Measurements from ENCODE around the gene ANXA2. TPM values are rescaled to one million over a fixed set of nuclear protein-coding genes. Genes with fewer than 3 reads are reported as not detected.
A peak's percentile ranks its signal among the peaks of the same experiment; 100 is the strongest.
"Not testable (repeated sequence)": the region's sequence is repeated elsewhere in the genome, so short reads cannot be mapped to it uniquely, and the experiment has no call there.

Gene ANXA2
- total and polyA plus RNA-seq, 3 experiments from 2014 or later: 212 to 471 (median 219) TPM

GRCh38 chr15:60407415-60407805 is 9.6 kb upstream of the ANXA2 start:
- Histone ChIP-seq H3K9me3 (ENCODE audit: low read length) (no peaks in the 10 kb centered on the region), H3K36me3 (ENCODE audit: insufficient read depth, low read length) (no peaks in the 10 kb centered on the region), H3K4me3 (ENCODE audit: low read length) (no peak overlapping the region), H3K4me1 (ENCODE audit: insufficient read depth, low read length) (peaks cover 16% of the 10 kb centered on the region), H3K27ac (ENCODE audit: low read depth, low read length) (no peak overlapping the region), H3K27me3 (ENCODE audit: insufficient read depth, low read length, poor library complexity, severe bottlenecking) (no peaks in the 10 kb centered on the region)
- CTCF ChIA-PET: interaction anchor here (1.4 kb wide), 1 partner anchor 9 kb away, joined by 7 read pairs; no protein-coding TSS in a partner anchor
- no peaks in the 10 kb centered on the region for H3K27me3 Mint-ChIP-seq
- H3K9me3 Mint-ChIP-seq: no peaks in the 10 kb centered on the region
- H3K4me1 Mint-ChIP-seq: peaks cover 16 to 19% (median 18%) of the 10 kb centered on the region in 3 donors
- H3K27ac Mint-ChIP-seq: no peak overlapping the region
- no peak overlapping the region for H3K4me3 Mint-ChIP-seq
- POLR2A ChIA-PET: interaction anchor here (2.6 kb wide), 1 partner anchor 9 kb away, joined by 9 read pairs; the partner anchor contains the start of gene ANXA2
- DNase-seq: no peak
- H3K36me3 Mint-ChIP-seq: peaks cover 0 to 3% (median 0%) of the 10 kb centered on the region in 3 donors

DNA sequence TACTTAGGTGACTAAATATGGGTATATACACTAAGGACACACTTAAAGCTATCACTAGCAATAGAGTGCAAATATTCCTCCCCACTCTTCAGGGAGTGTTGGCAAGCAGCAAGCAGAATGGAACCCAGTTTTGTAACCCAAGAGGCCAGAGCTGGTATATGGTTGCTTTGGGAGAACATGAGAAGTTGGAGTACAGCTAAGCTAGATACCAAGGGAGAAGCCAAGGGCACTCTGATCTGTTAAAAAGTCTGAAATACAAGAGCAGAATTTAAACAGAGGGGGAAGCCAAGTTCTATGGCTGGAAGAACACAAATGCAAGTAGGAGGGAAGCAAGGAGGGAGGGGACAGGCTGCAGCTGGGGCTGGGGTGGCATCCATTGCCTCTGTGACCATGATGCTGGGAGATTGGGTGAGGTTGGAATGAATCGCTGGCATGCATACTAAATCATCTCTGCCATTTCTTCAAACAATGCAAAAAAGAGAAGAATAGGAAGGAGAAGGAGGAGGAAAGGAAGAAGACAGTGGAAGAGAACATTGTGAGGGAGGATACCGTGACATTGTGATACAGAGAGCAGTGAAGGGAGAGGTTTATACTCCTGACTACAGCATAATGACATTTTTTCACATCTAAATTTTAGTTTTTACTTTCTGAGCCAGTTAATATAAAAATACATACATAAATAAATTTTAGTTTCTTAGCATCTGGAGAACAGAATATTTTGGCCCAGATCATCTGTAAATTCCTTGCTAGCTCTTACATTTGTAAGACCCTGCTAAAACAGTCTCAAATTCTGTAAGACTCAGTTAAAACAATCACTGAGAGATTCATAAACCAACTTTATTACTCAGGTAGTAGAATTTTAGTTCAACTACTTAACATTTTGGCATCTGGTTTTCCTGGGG is 9.0 kb upstream of the ANXA2 start:
- CTCF ChIA-PET: interaction anchor here (1.3 to 1.4 kb wide), 2 partner anchors 9 to 37 kb away, joined by 3 to 7 read pairs; no protein-coding TSS in a partner anchor

DNA sequence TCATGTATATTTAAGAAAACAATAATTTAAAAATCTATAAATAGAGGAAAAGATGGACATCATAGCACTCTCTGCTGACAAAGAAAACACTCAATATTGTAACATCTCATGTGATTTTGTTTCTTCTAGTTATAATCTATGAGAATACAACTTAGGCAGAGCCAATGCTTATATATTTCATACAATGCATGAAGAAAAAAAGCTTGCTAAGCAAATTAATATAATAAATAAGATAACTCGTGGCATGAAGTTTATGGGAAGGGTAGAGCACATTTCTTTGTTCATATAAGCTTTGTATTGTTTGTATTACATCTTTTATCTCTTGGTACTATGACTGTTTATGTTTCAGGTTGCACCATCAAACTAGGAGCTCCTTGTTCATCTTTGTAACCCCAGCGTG is 7.6 kb upstream of the ANXA2 start:
- Histone ChIP-seq H3K27me3 (ENCODE audit: insufficient read depth, low read length, poor library complexity, severe bottlenecking) (no peaks in the 10 kb centered on the region), H3K4me3 (ENCODE audit: low read length) (no peak overlapping the region), H3K36me3 (ENCODE audit: insufficient read depth, low read length) (no peaks in the 10 kb centered on the region), H3K27ac (ENCODE audit: low read depth, low read length) (no peak overlapping the region), H3K4me1 (ENCODE audit: insufficient read depth, low read length) (peaks cover 16% of the 10 kb centered on the region), H3K9me3 (ENCODE audit: low read length) (no peaks in the 10 kb centered on the region)
- ChIA-PET POLR2A (no interaction called here), CTCF (no interaction called here)
- no peak for DNase-seq
- Mint-ChIP-seq H3K4me1 (peaks cover 16 to 19% (median 18%) of the 10 kb centered on the region in 3 donors), H3K27ac (no peak overlapping the region), H3K36me3 (peaks cover 0 to 3% (median 0%) of the 10 kb centered on the region in 3 donors), H3K27me3 (no peaks in the 10 kb centered on the region), H3K4me3 (no peak overlapping the region), H3K9me3 (no peaks in the 10 kb centered on the region)

More for the DNA sequence above, 9.0 kb upstream of the ANXA2 start:
- peaks cover 16 to 19% (median 18%) of the 10 kb centered on the region in 3 donors for H3K4me1 Mint-ChIP-seq
- no peaks in the 10 kb centered on the region for H3K9me3 Mint-ChIP-seq
- H3K4me3 ChIP-seq (ENCODE audit: low read length): no peak overlapping the region
- H3K36me3 Mint-ChIP-seq: peaks cover 0 to 3% (median 0%) of the 10 kb centered on the region in 3 donors
- H3K27ac ChIP-seq (ENCODE audit: low read depth, low read length): no peak overlapping the region
- no peaks in the 10 kb centered on the region for H3K27me3 ChIP-seq (ENCODE audit: insufficient read depth, low read length, poor library complexity, severe bottlenecking)
- no peaks in the 10 kb centered on the region for H3K9me3 ChIP-seq (ENCODE audit: low read length)
- no peak for DNase-seq
- H3K27ac Mint-ChIP-seq: peak overlapping the region in 2 of 8 donors; percentile 13 to 48
- POLR2A ChIA-PET: interaction anchor here (1.2 to 2.6 kb wide), 2 partner anchors 9 to 15 kb away, joined by 3 to 9 read pairs; partner anchors contain the start of gene ANXA2
- peak overlapping the region in 1 of 7 donors; percentile 24 for H3K4me3 Mint-ChIP-seq
- H3K36me3 ChIP-seq (ENCODE audit: insufficient read depth, low read length): no peaks in the 10 kb centered on the region
- H3K4me1 ChIP-seq (ENCODE audit: insufficient read depth, low read length): peaks cover 16% of the 10 kb centered on the region
- H3K27me3 Mint-ChIP-seq: no peaks in the 10 kb centered on the region

DNA sequence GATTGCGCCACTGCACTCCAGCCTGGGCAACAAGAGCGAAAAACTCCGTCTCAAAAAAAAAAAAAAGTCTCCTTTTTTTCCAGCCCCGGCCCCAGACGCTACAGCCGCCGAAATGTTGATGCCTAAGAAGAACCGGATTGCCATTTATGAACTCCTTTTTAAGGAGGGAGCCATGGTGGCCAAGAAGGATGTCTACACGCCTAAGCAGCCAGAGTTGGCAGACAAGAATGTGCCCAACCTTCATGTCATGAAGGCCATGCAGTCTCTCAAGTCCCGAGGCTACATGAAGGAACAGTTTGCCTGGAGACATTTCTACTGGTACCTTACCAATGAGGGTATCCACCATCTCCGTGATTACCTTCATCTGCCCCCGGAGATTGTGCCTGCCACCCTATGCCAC is 6.6 kb upstream of the ANXA2 start:
- DNase-seq; H3K4me3 Mint-ChIP-seq; H3K27me3 ChIP-seq (ENCODE audit: insufficient read depth, low read length, poor library complexity, severe bottlenecking); H3K9me3 ChIP-seq (ENCODE audit: low read length); H3K4me3 ChIP-seq (ENCODE audit: low read length); CTCF ChIA-PET; H3K27me3 Mint-ChIP-seq; H3K9me3 Mint-ChIP-seq; POLR2A ChIA-PET; H3K36me3 ChIP-seq (ENCODE audit: insufficient read depth, low read length); H3K27ac ChIP-seq (ENCODE audit: low read depth, low read length); H3K36me3 Mint-ChIP-seq: not testable (repeated sequence)
- Mint-ChIP-seq H3K4me1 (peaks cover 20 to 24% (median 23%) of the 10 kb centered on the region in 3 donors), H3K27ac (peak overlapping the region in 1 of 8 donors; percentile 68)
- peaks cover 17% of the 10 kb centered on the region for H3K4me1 ChIP-seq (ENCODE audit: insufficient read depth, low read length)

GRCh38 chr15:60400944-60401343 is 3.2 kb upstream of the ANXA2 start:
- peak overlapping the region in 1 of 7 donors; percentile 66 for H3K4me3 Mint-ChIP-seq
- peaks cover 21% of the 10 kb centered on the region for H3K4me1 ChIP-seq (ENCODE audit: insufficient read depth, low read length)
- no peaks in the 10 kb centered on the region for H3K27me3 ChIP-seq (ENCODE audit: insufficient read depth, low read length, poor library complexity, severe bottlenecking)
- peaks cover 0 to 12% (median 0%) of the 10 kb centered on the region in 3 donors for H3K36me3 Mint-ChIP-seq
- peaks cover 26 to 31% (median 27%) of the 10 kb centered on the region in 3 donors for H3K4me1 Mint-ChIP-seq
- peak overlapping the region in 1 of 8 donors; percentile 99 for H3K27ac Mint-ChIP-seq
- ChIA-PET POLR2A (no interaction called here), CTCF (no interaction called here)
- H3K27me3 Mint-ChIP-seq: peaks cover 0 to 14% of the 10 kb centered on the region in 2 donors
- peaks cover 0 to 8% (median 2%) of the 10 kb centered on the region in 5 donors for H3K9me3 Mint-ChIP-seq
- H3K36me3 ChIP-seq (ENCODE audit: insufficient read depth, low read length): no peaks in the 10 kb centered on the region
- H3K27ac ChIP-seq (ENCODE audit: low read depth, low read length): no peak overlapping the region
- H3K9me3 ChIP-seq (ENCODE audit: low read length): no peaks in the 10 kb centered on the region
- DNase-seq: no peak
- no peak overlapping the region for H3K4me3 ChIP-seq (ENCODE audit: low read length)

GRCh38 chr15:60399931-60400330 is 2.1 kb upstream of the ANXA2 start:
- Mint-ChIP-seq H3K9me3 (peaks cover 0 to 8% (median 2%) of the 10 kb centered on the region in 5 donors), H3K4me3 (peak overlapping the region in 4 of 7 donors; percentile 85 to 98 (median 93)), H3K27ac (peak overlapping the region in 5 of 8 donors; percentile 23 to 99 (median 57)), H3K4me1 (peaks cover 34 to 41% (median 37%) of the 10 kb centered on the region in 3 donors), H3K36me3 (peaks cover 0 to 21% (median 2%) of the 10 kb centered on the region in 3 donors), H3K27me3 (peaks cover 0 to 14% of the 10 kb centered on the region in 2 donors)
- Histone ChIP-seq H3K4me1 (ENCODE audit: insufficient read depth, low read length) (peaks cover 21% of the 10 kb centered on the region), H3K4me3 (ENCODE audit: low read length) (no peak overlapping the region), H3K36me3 (ENCODE audit: insufficient read depth, low read length) (no peaks in the 10 kb centered on the region), H3K27me3 (ENCODE audit: insufficient read depth, low read length, poor library complexity, severe bottlenecking) (no peaks in the 10 kb centered on the region), H3K9me3 (ENCODE audit: low read length) (no peaks in the 10 kb centered on the region), H3K27ac (ENCODE audit: low read depth, low read length) (no peak overlapping the region)
- DNase-seq: no peak
- CTCF ChIA-PET: no interaction called here
- POLR2A ChIA-PET: no interaction called here

- no peaks in the 10 kb centered on the region for H3K36me3 ChIP-seq (ENCODE audit: insufficient read depth, low read length)
- peak in 1 of 5 donors; percentile 4 for DNase-seq
- ChIA-PET CTCF (interaction anchor here (1.8 kb wide), 1 partner anchor 41 kb away, joined by 5 read pairs; no protein-coding TSS in a partner anchor), POLR2A (interaction anchor here (2.0 kb wide), 1 partner anchor 79 kb away, joined by 9 read pairs; the partner anchor contains the start of gene ICE2)
- peak overlapping the region; percentile 62 for H3K4me3 ChIP-seq (ENCODE audit: low read length)
- no peaks in the 10 kb centered on the region for H3K9me3 ChIP-seq (ENCODE audit: low read length)
- Mint-ChIP-seq H3K4me1 (peaks cover 38 to 47% (median 43%) of the 10 kb centered on the region in 3 donors), H3K27me3 (peaks cover 0 to 14% of the 10 kb centered on the region in 2 donors), H3K27ac (peak overlapping the region; percentile 88 to 99 (median 96)), H3K4me3 (peak overlapping the region; percentile 85 to 98 (median 93)), H3K9me3 (peaks cover 0 to 8% (median 2%) of the 10 kb centered on the region in 5 donors), H3K36me3 (peaks cover 0 to 26% (median 2%) of the 10 kb centered on the region in 3 donors)
- peaks cover 21% of the 10 kb centered on the region for H3K4me1 ChIP-seq (ENCODE audit: insufficient read depth, low read length)
- H3K27me3 ChIP-seq (ENCODE audit: insufficient read depth, low read length, poor library complexity, severe bottlenecking): no peaks in the 10 kb centered on the region
- H3K27ac ChIP-seq (ENCODE audit: low read depth, low read length): peak overlapping the region; percentile 90
Observed at GRCh38 chr15:60399246-60399915, 1.6 kb upstream of the ANXA2 start.

All from CD8-positive, alpha-beta memory T cell (primary cell).